Nephron (organoid): ENCODE results near the gene TENM4.
"Not testable (repeated sequence)": the region's sequence is repeated elsewhere in the genome, so short reads cannot be mapped to it uniquely, and the experiment has no call there.

Source experiments
- H3K27ac Mint-ChIP-seq, 3 experiments: 2 replicates each; pipeline ENCODE4 v1.8.0; 2020; ENCODE audit warnings: mixed read lengths in 3 of 3, mild to moderate bottlenecking in 2 of 3, moderate library complexity in 1 of 3
- H3K27me3 Mint-ChIP-seq: 2 replicates; pipeline ENCODE4 v1.8.0; 2021; ENCODE audit warnings: low read depth, mild to moderate bottlenecking, moderate library complexity, mixed read lengths
- H3K36me3 Mint-ChIP-seq: 2 replicates; pipeline ENCODE4 v1.8.0; 2020; ENCODE audit warnings: low read depth, mixed read lengths
- H3K4me1 Mint-ChIP-seq: 2 replicates; pipeline ENCODE4 v1.8.0; 2020; ENCODE audit warnings: mixed read lengths
- H3K4me3 Mint-ChIP-seq, 3 experiments: 2 replicates each; pipeline ENCODE4 v1.8.0; 2020; ENCODE audit warnings: mild to moderate bottlenecking in 3 of 3, mixed read lengths in 3 of 3, moderate library complexity in 2 of 3
- H3K9me3 Mint-ChIP-seq: 2 replicates; pipeline ENCODE4 v1.8.0; 2020; ENCODE audit warnings: mixed read lengths
- TF ChIP-seq, protein P1 (sequence below), 3 experiments: fragments of 200-600 bp; sonication (generic); IDR thresholded peaks; one replicate each; pipeline ENCODE4 v1.5.0; 2021; ENCODE audit warnings: antibody characterized with exemption in 3 of 3; ENCODE audit not compliant: unreplicated experiment in 3 of 3

TENM4 gene

DNA sequence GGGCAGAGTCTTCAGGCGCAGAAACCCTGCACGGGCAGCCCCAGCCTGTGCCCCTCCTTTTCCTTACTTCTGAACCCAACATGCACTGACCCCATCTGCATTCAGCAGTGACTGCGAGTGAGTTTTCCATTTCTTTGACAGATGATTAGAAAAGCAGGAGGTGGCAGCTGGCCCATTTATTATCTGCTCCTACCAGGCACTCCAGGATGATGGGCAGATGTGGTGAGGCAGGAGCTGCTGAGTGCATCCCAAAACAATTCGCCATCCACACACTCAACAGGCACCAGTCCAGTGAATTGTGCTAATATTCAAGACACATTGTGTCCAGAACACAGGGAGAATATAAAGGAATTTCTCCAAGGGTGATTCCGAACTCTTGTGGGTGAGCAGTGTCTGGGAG, 208.5 kb downstream of the TENM4 start:
- no peaks in the 10 kb centered on the region for H3K27me3 Mint-ChIP-seq
- H3K9me3 Mint-ChIP-seq = no peaks in the 10 kb centered on the region
- peaks cover 40% of the 10 kb centered on the region for H3K4me1 Mint-ChIP-seq
- H3K4me3 Mint-ChIP-seq = no peak overlapping the region
- H3K36me3 Mint-ChIP-seq = no peaks in the 10 kb centered on the region
- TF ChIP-seq, protein P1, sequence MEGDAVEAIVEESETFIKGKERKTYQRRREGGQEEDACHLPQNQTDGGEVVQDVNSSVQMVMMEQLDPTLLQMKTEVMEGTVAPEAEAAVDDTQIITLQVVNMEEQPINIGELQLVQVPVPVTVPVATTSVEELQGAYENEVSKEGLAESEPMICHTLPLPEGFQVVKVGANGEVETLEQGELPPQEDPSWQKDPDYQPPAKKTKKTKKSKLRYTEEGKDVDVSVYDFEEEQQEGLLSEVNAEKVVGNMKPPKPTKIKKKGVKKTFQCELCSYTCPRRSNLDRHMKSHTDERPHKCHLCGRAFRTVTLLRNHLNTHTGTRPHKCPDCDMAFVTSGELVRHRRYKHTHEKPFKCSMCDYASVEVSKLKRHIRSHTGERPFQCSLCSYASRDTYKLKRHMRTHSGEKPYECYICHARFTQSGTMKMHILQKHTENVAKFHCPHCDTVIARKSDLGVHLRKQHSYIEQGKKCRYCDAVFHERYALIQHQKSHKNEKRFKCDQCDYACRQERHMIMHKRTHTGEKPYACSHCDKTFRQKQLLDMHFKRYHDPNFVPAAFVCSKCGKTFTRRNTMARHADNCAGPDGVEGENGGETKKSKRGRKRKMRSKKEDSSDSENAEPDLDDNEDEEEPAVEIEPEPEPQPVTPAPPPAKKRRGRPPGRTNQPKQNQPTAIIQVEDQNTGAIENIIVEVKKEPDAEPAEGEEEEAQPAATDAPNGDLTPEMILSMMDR (IDR thresholded peaks at IDR 0.05; ENCODE audit: unreplicated experiment in 3 of 3) = no peak
- H3K27ac Mint-ChIP-seq = no peak overlapping the region

DNA sequence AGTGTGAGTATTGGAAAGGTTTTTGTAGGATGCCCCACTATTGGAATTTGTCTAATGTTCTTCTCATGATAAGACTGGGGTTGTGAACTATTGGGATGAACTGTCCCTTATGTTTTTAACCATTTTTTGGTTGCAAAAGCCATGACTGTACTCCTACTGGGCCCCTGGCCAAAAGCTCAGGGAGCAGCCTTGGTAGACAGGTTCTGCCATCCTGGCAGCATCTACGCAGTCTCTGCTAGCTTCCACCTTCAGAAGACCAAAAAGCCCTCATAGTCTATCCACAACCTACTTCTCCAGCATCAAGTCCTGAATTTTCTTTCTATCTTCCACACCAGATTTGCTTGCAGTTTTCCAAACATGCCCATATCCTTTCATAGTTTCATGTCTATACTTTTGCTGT, 211.8 kb downstream of the TENM4 start:
- Mint-ChIP-seq H3K9me3 (no peaks in the 10 kb centered on the region), H3K27me3 (no peaks in the 10 kb centered on the region), H3K27ac (peak overlapping the region in 2 of 3 experiments; percentile 0 to 3), H3K4me3 (no peak overlapping the region), H3K4me1 (peaks cover 36% of the 10 kb centered on the region), H3K36me3 (no peaks in the 10 kb centered on the region)
- TF ChIP-seq, protein P1 (IDR thresholded peaks at IDR 0.05; ENCODE audit: unreplicated experiment in 3 of 3) = no peak

DNA sequence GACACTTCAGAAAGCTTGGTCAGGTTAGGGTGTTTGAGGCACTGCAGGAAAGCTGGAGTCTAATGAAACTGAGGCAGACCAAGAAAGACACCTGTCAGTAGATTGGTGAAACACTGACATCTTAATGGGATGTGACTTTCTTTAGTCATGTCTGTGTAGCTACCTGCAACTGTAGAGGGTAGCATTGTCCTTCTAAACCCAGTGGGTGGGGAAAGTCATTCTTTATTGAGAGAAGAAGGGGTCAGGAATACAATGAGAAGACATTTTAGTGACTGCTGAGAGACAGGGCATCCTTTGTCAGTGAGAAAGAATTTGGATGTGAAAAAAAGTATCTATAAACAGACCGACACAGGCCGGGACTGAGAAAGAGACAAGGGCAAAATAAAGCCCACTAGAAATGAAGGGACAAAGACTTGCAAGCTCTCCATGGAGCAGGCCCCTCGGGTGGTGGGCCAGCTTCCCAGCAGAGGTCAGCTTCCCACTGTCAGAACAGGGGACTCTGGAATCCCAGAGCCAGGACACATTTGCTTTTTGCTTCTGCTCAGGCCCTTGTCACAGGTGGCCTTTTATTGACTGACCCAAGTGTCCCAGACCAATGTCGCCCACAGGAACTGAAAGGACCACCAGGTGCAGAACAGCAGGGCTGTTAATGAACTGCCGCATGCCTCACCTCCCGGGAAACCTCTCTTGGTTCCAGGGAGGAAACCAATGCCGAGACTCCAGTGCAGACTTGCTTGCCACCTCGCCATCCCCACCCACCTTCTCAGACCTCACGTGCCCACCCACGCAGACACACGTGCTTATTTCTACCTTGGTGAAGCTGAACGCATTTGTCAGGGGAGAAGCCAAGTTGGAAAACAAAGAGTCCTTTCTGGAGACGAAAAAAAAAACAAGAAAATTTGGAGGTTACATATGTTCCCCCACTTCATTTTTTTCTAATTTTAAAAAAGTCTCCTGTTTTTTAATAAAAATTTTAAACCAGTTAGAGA, 212.8 kb downstream of the TENM4 start:
- no peak overlapping the region for H3K4me3 Mint-ChIP-seq
- peak overlapping the region; percentile 90 to 95 (median 93) for H3K27ac Mint-ChIP-seq
- TF ChIP-seq, protein P1 (IDR thresholded peaks at IDR 0.05; ENCODE audit: unreplicated experiment in 3 of 3) = no peak
- H3K4me1 Mint-ChIP-seq = peaks cover 36% of the 10 kb centered on the region
- peaks cover 4% of the 10 kb centered on the region for H3K27me3 Mint-ChIP-seq
- H3K36me3 Mint-ChIP-seq = peaks cover 4% of the 10 kb centered on the region
- H3K9me3 Mint-ChIP-seq = peaks cover 3% of the 10 kb centered on the region

DNA sequence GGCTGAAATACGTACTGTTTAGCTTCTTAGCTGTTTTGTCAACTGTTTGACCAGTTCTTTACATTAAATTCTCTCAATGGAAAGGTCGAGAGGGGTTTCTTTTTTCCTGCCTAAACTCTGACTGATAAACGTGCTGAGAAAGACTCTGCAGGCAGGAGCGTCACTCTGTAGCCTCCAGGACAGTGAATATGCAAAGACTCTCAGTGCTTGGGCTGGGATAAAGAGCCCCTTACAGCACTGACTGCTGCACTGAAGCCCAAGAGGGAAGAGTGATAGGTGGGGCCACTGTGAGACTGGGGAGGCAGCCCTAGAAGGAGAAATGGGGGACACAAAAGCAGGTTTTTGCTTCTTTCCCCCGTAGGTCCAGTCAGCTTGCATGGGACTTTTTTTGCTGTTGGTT, 213.5 kb downstream of the TENM4 start:
- H3K36me3 Mint-ChIP-seq = peaks cover 9% of the 10 kb centered on the region
- TF ChIP-seq, protein P1 (IDR thresholded peaks at IDR 0.05; ENCODE audit: unreplicated experiment in 3 of 3) = no peak
- H3K27ac Mint-ChIP-seq = peak overlapping the region; percentile 90 to 95 (median 93)
- peaks cover 36% of the 10 kb centered on the region for H3K4me1 Mint-ChIP-seq
- H3K9me3 Mint-ChIP-seq = peaks cover 7% of the 10 kb centered on the region
- peaks cover 4% of the 10 kb centered on the region for H3K27me3 Mint-ChIP-seq
- H3K4me3 Mint-ChIP-seq = no peak overlapping the region

DNA sequence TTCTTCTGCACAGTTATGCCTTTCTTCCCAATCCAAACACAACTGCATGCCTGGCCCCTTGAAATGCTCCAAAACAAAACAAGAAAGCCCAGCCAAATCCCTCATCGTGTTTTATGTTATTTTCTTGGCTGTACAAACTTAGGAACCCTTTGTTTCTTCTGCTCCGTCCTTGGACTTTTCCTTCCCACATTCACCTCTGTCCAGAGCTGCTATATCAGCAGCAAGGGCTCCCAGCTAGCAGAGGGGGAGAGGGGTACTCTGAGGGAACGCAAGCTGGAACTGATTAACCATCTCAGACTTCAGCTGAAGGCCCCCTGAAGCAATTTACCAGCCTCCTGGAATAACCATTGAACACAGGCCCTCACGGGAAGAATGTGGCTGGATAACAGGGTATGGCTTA, 214.7 kb downstream of the TENM4 start:
- Mint-ChIP-seq H3K27me3 (peaks cover 4% of the 10 kb centered on the region), H3K27ac (peak overlapping the region; percentile 90 to 95 (median 93)), H3K4me3 (no peak overlapping the region), H3K4me1 (peaks cover 41% of the 10 kb centered on the region), H3K36me3 (peaks cover 13% of the 10 kb centered on the region), H3K9me3 (peaks cover 7% of the 10 kb centered on the region)
- TF ChIP-seq, protein P1 (IDR thresholded peaks at IDR 0.05; ENCODE audit: unreplicated experiment in 3 of 3) = no peak

DNA sequence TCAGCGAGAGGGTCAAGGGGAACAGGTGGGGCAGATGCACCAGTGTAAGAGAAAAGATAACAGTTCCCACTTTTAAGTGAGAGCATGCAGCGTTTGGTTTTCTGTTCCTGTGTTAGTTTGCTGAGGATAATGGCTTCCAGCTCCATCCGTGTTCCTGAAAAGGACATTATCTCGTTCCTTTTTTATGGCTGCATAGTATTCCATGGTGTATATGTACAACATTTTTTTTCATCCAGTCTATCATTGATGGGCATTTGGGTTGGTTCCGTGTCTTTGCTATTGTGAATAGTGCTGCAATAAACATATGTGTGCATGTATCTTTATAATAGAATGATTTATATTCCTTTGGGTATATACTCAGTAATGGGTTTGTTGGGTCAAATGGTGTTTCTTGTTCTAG, 218.7 kb downstream of the TENM4 start:
- peaks cover 13% of the 10 kb centered on the region for H3K36me3 Mint-ChIP-seq
- H3K4me3 Mint-ChIP-seq, H3K9me3 Mint-ChIP-seq, H3K27me3 Mint-ChIP-seq: not testable (repeated sequence)
- peaks cover 25% of the 10 kb centered on the region for H3K4me1 Mint-ChIP-seq
- peak overlapping the region in 1 of 3 experiments; percentile 23 for H3K27ac Mint-ChIP-seq
